Activated T-cell treated with anti-CD3 and anti-CD28 coated beads, Interleukin-2, amount 50 U/mL, for 1 hour (primary cell): Measurements from ENCODE around the gene HS3ST6.

Experiments used
- DNase-seq: peaks from one replicate; pipeline ENCODE4 v3.0.0-alpha.2; 2020

The HS3ST6 gene

GRCh38 chr16:1874854-1875253 lies 43.4 kb downstream of the HS3ST6 start:
- DNase-seq, result no peak

GRCh38 chr16:1871974-1872635 lies 46.1 kb downstream of the HS3ST6 start, which contains the start of gene MEIOB:
Gene MEIOB (minus strand): TSS chr16:1872164. CDS start chr16:1868175, 3,989 bp downstream.
- peak; percentile 61 for DNase-seq

GRCh38 chr16:1870365-1871082 lies 47.7 kb downstream of the HS3ST6 start:
- DNase-seq, result no peak

GRCh38 chr16:1865902-1866690 lies 52.1 kb downstream of the HS3ST6 start:
- no peak for DNase-seq

GRCh38 chr16:1863681-1864460 lies 54.3 kb downstream of the HS3ST6 start:
- DNase-seq, result peak; percentile 32

- DNase-seq, result no peak
Measured at GRCh38 chr16:1862394-1862793, 55.8 kb downstream of the HS3ST6 start.

GRCh38 chr16:1861730-1862129 lies 56.5 kb downstream of the HS3ST6 start:
- DNase-seq, result no peak
